HCT116 (cell line): ENCODE data around the gene PEF1. TPM values are rescaled to one million over a fixed set of nuclear protein-coding genes. Genes with fewer than 3 reads are reported as not detected.

Experiments used
- ATAC-seq: fragments of 200-7000 bp; cut with Tn5 transposase; 2 replicates; pipeline ENCODE4 v1.9.1; 2020; ENCODE audit warnings: mild to moderate bottlenecking, moderate library complexity
- BruUV-seq: library from RNA; stranded (reverse); fragments of 400-500 nt; replicated peaks from 2 replicates; lab custom pipeline; 2021; lab: Mats Ljungman, UMichigan
- CTCF ChIA-PET: fragments of 300-600 bp; sonication (Branson Sonifier 250); formaldehyde crosslinking; loops from one replicate; lab custom pipeline; 2021; ENCODE audit warnings: antibody characterized with exemption; lab: Charles Lee
- POLR2A ChIA-PET: fragments of 300-600, 350-600 bp; sonication (Branson Sonifier 250); formaldehyde crosslinking; loops from one replicate; lab custom pipeline; 2021; ENCODE audit warnings: antibody characterized with exemption; lab: Charles Lee
- RAD21 ChIA-PET, 2 experiments: fragments of 300-600 bp; sonication (Branson Sonifier 250); formaldehyde crosslinking; loops; one replicate each; lab custom pipeline; 2023; ENCODE audit warnings: low total read pairs in 2 of 2; ENCODE audit not compliant: uncharacterized antibody in 2 of 2, unreplicated experiment in 2 of 2, low non-redundant PET in 1 of 2; lab: Charles Lee
- DNase-seq: peaks from one replicate; pipeline ENCODE4 v3.0.0-alpha.2; 2010; ENCODE audit warnings: low read depth, low spot score
- H2AFZ ChIP-seq: fragments of 200-600 bp; shearing (Covaris generic), sonication (generic); 2 replicates; pipeline ENCODE4 v1.6.1; 2017; ENCODE audit warnings: low read depth, mixed run types, mixed read lengths, antibody characterized with exemption, low read length; ENCODE audit not compliant: poor library complexity, severe bottlenecking
- H3K27ac ChIP-seq: 2 replicates; pipeline ENCODE4 v1.5.1; 2012; ENCODE audit warnings: low read depth, low read length
- H3K27me3 ChIP-seq: fragments of 200-600 bp; sonication (generic); 2 replicates; pipeline ENCODE4 v1.6.1; 2016; ENCODE audit warnings: mixed run types, low read length, mixed read lengths; ENCODE audit not compliant: insufficient read depth
- H3K36me3 ChIP-seq, 2 experiments: fragments of 200-500 bp in 1 of 2; fragments of 200-600 bp in 1 of 2; sonication (Bioruptor generic) in 1 of 2; sonication (generic) in 1 of 2; 2 replicates each; pipeline versions ENCODE4 v1.5.1 to v1.6.1; 2014 to 2016; ENCODE audit warnings: low read length in 2 of 2, inconsistent platforms in 1 of 2, mixed read lengths in 1 of 2, mixed run types in 1 of 2; ENCODE audit not compliant: insufficient read depth in 2 of 2, control insufficient read depth in 1 of 2
- H3K4me1 ChIP-seq, 2 experiments: fragments of 200-600 bp in 1 of 2; sonication (generic) in 1 of 2; 2 replicates each; pipeline versions ENCODE4 v1.5.1 to v1.6.1; 2012 to 2017; ENCODE audit warnings: low read length in 2 of 2, inconsistent platforms in 1 of 2, mild to moderate bottlenecking in 1 of 2, mixed read lengths in 1 of 2, mixed run types in 1 of 2, moderate library complexity in 1 of 2; ENCODE audit not compliant: insufficient read depth in 2 of 2, control insufficient read depth in 1 of 2
- H3K4me2 ChIP-seq: fragments of 200-600 bp; sonication (generic); 2 replicates; pipeline ENCODE4 v1.6.1; 2017; ENCODE audit warnings: mixed run types, low read length, mixed read lengths
- H3K4me3 ChIP-seq, 2 experiments: fragments of 200-600 bp in 1 of 2; sonication (generic) in 1 of 2; replicated peaks in 1 of 2; 2 replicates each; pipeline ENCODE4 v1.5.1; 2011 to 2016; ENCODE audit warnings: low read length in 2 of 2, control low read depth in 1 of 2, low read depth in 1 of 2, mild to moderate bottlenecking in 1 of 2, mixed read lengths in 1 of 2, mixed run types in 1 of 2
- H3K79me2 ChIP-seq: fragments of 200-600 bp; sonication (generic); 2 replicates; pipeline ENCODE4 v1.6.1; 2017; ENCODE audit warnings: mild to moderate bottlenecking, mixed run types, low read length, moderate library complexity, mixed read lengths; ENCODE audit not compliant: insufficient read depth
- H3K9ac ChIP-seq: fragments of 200-600 bp; sonication (generic); 2 replicates; pipeline ENCODE4 v1.6.1; 2016; ENCODE audit warnings: low read length, mixed read lengths
- H3K9me2 ChIP-seq: fragments of 200-600 bp; sonication (generic), shearing (Covaris generic); 2 replicates; pipeline ENCODE4 v1.6.1; 2017; ENCODE audit warnings: mixed run types, mild to moderate bottlenecking, moderate library complexity; ENCODE audit not compliant: insufficient read depth
- H3K9me3 ChIP-seq, 2 experiments: fragments of 200-500 bp in 1 of 2; fragments of 200-600 bp in 1 of 2; sonication (Bioruptor generic) in 1 of 2; sonication (generic) in 1 of 2; 2 replicates each; pipeline ENCODE4 v1.6.1; 2014 to 2017; ENCODE audit warnings: low read length in 2 of 2, mixed read lengths in 2 of 2, inconsistent platforms in 1 of 2, low read depth in 1 of 2, mild to moderate bottlenecking in 1 of 2, mixed run types in 1 of 2, moderate library complexity in 1 of 2; ENCODE audit not compliant: control insufficient read depth in 1 of 2, insufficient read depth in 1 of 2
- H4K20me1 ChIP-seq: fragments of 200-600 bp; sonication (generic), shearing (Covaris generic); 2 replicates; pipeline ENCODE4 v1.6.1; 2017; ENCODE audit warnings: mixed run types, mild to moderate bottlenecking, moderate library complexity; ENCODE audit not compliant: insufficient read depth
- CBX3 ChIP-seq: IDR thresholded peaks from 2 replicates; pipeline ENCODE4 v1.6.1; 2012; ENCODE audit warnings: low read depth
- CEBPB ChIP-seq: IDR thresholded peaks from 2 replicates; pipeline ENCODE4 v1.6.1; 2012; ENCODE audit warnings: low read depth
- EGR1 ChIP-seq: IDR thresholded peaks from 2 replicates; pipeline ENCODE4 v1.6.1; 2012; ENCODE audit warnings: low read depth
- FOSL1 ChIP-seq: IDR thresholded peaks from 2 replicates; pipeline ENCODE4 v1.6.1; 2012; ENCODE audit warnings: low read depth
- POLR2A ChIP-seq: IDR thresholded peaks from 2 replicates; pipeline ENCODE4 v1.7.0; 2011; ENCODE audit warnings: borderline replicate concordance; ENCODE audit not compliant: insufficient read depth, insufficient read length; ENCODE audit errors: extremely low read depth
- POLR2AphosphoS5 ChIP-seq: IDR thresholded peaks from 2 replicates; pipeline ENCODE4 v1.6.1; 2011; ENCODE audit warnings: mild to moderate bottlenecking, low read depth, low read length, moderate library complexity
- RAD21 ChIP-seq: IDR thresholded peaks from 2 replicates; pipeline ENCODE4 v1.6.1; 2012; ENCODE audit warnings: low read depth, mild to moderate bottlenecking
- SIN3A ChIP-seq: IDR thresholded peaks from 2 replicates; pipeline ENCODE4 v1.6.1; 2012; ENCODE audit warnings: low read depth
- SP1 ChIP-seq: IDR thresholded peaks from 2 replicates; pipeline ENCODE4 v1.6.1; 2012; ENCODE audit warnings: low read depth
- SRF ChIP-seq: IDR thresholded peaks from 2 replicates; pipeline ENCODE4 v1.6.1; 2012; ENCODE audit warnings: low read depth
- TCF7L2 ChIP-seq: IDR thresholded peaks from 2 replicates; pipeline ENCODE4 v1.7.0; 2011; ENCODE audit warnings: borderline replicate concordance, inconsistent platforms; ENCODE audit not compliant: insufficient read depth, insufficient read length; ENCODE audit errors: extremely low read depth
- ZBTB33 ChIP-seq: IDR thresholded peaks from 2 replicates; pipeline ENCODE4 v1.6.1; 2011; ENCODE audit warnings: mild to moderate bottlenecking, low read length, moderate library complexity; ENCODE audit not compliant: insufficient replicate concordance; ENCODE audit errors: extremely low read depth
- ZFX ChIP-seq: fragments of 450-650 bp; IDR thresholded peaks from 2 replicates; pipeline ENCODE4 v1.6.1; 2017
- intact Hi-C: fragments of 100-400 bp; cut with micrococcal nuclease; formaldehyde crosslinking; loops from 2 replicates; pipeline ENCODE4 v1.10.0; 2022
- total RNA-seq: library from RNA; stranded (reverse); gene quantifications from one replicate; pipeline ENCODE4 v1.2.1, GENCODE V29; 2021; ENCODE audit not compliant: unreplicated experiment
- TF ChIP-seq, protein P1 (sequence below): IDR thresholded peaks from 2 replicates; pipeline ENCODE4 v1.6.1; 2012

Gene PEF1
- total RNA-seq, 1 experiment from 2014 or later, result 37.6 TPM

DNA sequence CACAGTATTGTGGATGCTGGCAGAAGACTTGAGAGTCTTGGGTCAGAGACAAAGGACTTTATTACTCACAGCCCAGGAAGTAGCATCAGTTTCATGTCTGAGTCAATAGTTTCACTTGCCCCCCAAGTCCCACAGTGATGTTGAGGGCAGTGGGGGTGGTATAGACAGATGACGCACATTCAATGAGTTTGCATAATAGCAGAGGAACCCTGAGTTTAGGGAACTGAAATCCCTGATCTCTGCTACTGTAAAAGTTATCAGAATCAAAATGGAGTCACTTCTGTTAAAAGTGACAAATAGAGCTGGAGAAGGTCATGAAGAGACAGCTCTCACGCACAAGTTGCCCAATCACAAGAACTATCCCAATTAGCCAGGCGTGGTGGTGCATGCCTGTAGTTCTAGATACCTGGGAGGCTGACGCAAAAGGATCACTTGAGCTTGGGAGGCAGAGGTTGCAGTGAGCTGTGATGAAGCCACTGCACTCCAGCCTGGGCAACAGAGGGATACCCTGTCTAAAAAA is 38.7 kb downstream of the PEF1 start:
- Histone ChIP-seq H3K36me3 (no peaks in the 10 kb centered on the region), H2AFZ (no peak overlapping the region), H3K27ac (no peak overlapping the region), H3K4me1 (no peaks in the 10 kb centered on the region), H3K9me3 (no peaks in the 10 kb centered on the region), H4K20me1 (no peaks in the 10 kb centered on the region), H3K4me2 (no peak overlapping the region), H3K79me2 (no peaks in the 10 kb centered on the region), H3K4me3 (no peak overlapping the region), H3K9me2 (no peaks in the 10 kb centered on the region), H3K27me3 (no peaks in the 10 kb centered on the region), H3K9ac (no peak overlapping the region)
- intact Hi-C loops, result no loop called here
- CTCF ChIA-PET, result no interaction called here
- TF ChIP-seq ZFX (no peak), FOSL1 (no peak), TCF7L2 (no peak), ZBTB33 (no peak), SRF (no peak), POLR2A (no peak), CBX3 (no peak)
- TF ChIP-seq, protein P1, sequence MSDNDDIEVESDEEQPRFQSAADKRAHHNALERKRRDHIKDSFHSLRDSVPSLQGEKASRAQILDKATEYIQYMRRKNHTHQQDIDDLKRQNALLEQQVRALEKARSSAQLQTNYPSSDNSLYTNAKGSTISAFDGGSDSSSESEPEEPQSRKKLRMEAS, result no peak
- POLR2A ChIA-PET, result no interaction called here
- DNase-seq, result no peak
- no peak for ATAC-seq
- RAD21 ChIA-PET, result no interaction called here
- no TSS peak for BruUV-seq

DNA sequence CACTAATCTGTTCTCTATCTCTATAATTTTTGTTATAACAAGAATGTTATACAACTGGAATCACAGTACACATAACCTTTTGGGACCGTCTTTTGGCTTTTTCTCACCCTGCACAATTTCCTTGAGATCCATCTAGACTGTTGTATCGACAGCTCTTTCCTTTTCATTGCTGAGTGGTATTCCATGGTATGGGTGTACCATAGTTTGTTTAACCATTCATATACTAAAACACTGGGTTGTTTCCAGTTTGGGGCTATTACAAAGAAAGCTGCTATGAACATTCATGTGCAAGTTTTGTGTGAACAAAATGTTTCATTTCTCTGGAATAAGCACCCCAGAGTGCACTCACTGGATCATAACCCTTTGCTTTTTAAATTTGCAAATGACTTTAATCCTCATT is 42.6 kb downstream of the PEF1 start:
- ATAC-seq (no peak), DNase-seq (no peak)
- ChIA-PET RAD21 (no interaction called here), POLR2A (no interaction called here), CTCF (no interaction called here)
- Histone ChIP-seq H3K9me2 (no peaks in the 10 kb centered on the region), H3K4me2 (no peak overlapping the region), H3K9ac (no peak overlapping the region), H3K36me3 (no peaks in the 10 kb centered on the region), H3K79me2 (no peaks in the 10 kb centered on the region), H3K27ac (no peak overlapping the region), H3K4me1 (no peaks in the 10 kb centered on the region), H3K27me3 (no peaks in the 10 kb centered on the region), H3K4me3 (no peak overlapping the region), H4K20me1 (no peaks in the 10 kb centered on the region), H3K9me3 (no peaks in the 10 kb centered on the region), H2AFZ (no peak overlapping the region)
- intact Hi-C loops, result no loop called here
- BruUV-seq, result no TSS peak
- TF ChIP-seq EGR1, result no peak
- TF ChIP-seq POLR2A, result no peak
- TF ChIP-seq CBX3, result no peak
- no peak for TF ChIP-seq ZBTB33
- no peak for TF ChIP-seq RAD21
- no peak for TF ChIP-seq POLR2AphosphoS5
- TF ChIP-seq SIN3A, result no peak
- TF ChIP-seq CEBPB, result no peak
- no peak for TF ChIP-seq SRF
- TF ChIP-seq SP1, result no peak
